ENCODE results near the gene INPP4A.
A peak's percentile ranks its signal among the peaks of the same experiment; 100 is the strongest.

INPP4A gene

GRCh38 chr2:98489971-98490962 is 45.6 kb downstream of the INPP4A start:
- no peak for DNase-seq (ENCODE audit: low read depth in 4 of 4, low spot score in 1 of 4)

GRCh38 chr2:98492441-98492840 is 47.8 kb downstream of the INPP4A start:
- no peak for DNase-seq (ENCODE audit: low read depth in 4 of 4, low spot score in 1 of 4)

- DNase-seq (ENCODE audit: low read depth in 4 of 4, low spot score in 1 of 4) = no peak
Observed at GRCh38 chr2:98494699-98495098, 50.0 kb downstream of the INPP4A start.

- DNase-seq (ENCODE audit: low read depth in 4 of 4, low spot score in 1 of 4) = no peak
Observed at GRCh38 chr2:98496750-98497493, 52.3 kb downstream of the INPP4A start.

GRCh38 chr2:98498703-98499440 is 54.2 kb downstream of the INPP4A start:
- DNase-seq (ENCODE audit: low read depth in 4 of 4, low spot score in 1 of 4) = no peak

- no peak for DNase-seq (ENCODE audit: low read depth in 4 of 4, low spot score in 1 of 4)
Observed at GRCh38 chr2:98500561-98500960, 55.9 kb downstream of the INPP4A start.

- no peak for DNase-seq (ENCODE audit: low read depth in 4 of 4, low spot score in 1 of 4)
Observed at GRCh38 chr2:98501223-98501622, 56.6 kb downstream of the INPP4A start.

GRCh38 chr2:98501876-98502275 is 57.2 kb downstream of the INPP4A start:
- DNase-seq (ENCODE audit: low read depth in 4 of 4, low spot score in 1 of 4) = no peak

GRCh38 chr2:98502556-98503335 is 58.1 kb downstream of the INPP4A start:
- DNase-seq (ENCODE audit: low read depth in 4 of 4, low spot score in 1 of 4) = no peak

- no peak for DNase-seq (ENCODE audit: low read depth in 4 of 4, low spot score in 1 of 4)
Observed at GRCh38 chr2:98503481-98504105, 58.9 kb downstream of the INPP4A start.

GRCh38 chr2:98504381-98505109 is 59.9 kb downstream of the INPP4A start:
- DNase-seq (ENCODE audit: low read depth in 4 of 4, low spot score in 1 of 4) = no peak

- no peak for DNase-seq (ENCODE audit: low read depth in 4 of 4, low spot score in 1 of 4)
Observed at GRCh38 chr2:98505311-98505808, 60.7 kb downstream of the INPP4A start.

GRCh38 chr2:98505971-98506664 is 61.5 kb downstream of the INPP4A start:
- no peak for DNase-seq (ENCODE audit: low read depth in 4 of 4, low spot score in 1 of 4)

- DNase-seq (ENCODE audit: low read depth in 4 of 4, low spot score in 1 of 4) = no peak
Observed at GRCh38 chr2:98506881-98507280, 62.2 kb downstream of the INPP4A start.

- no peak for DNase-seq (ENCODE audit: low read depth in 4 of 4, low spot score in 1 of 4)
Observed at GRCh38 chr2:98507461-98507860, 62.8 kb downstream of the INPP4A start.

GRCh38 chr2:98507891-98508708 is 63.4 kb downstream of the INPP4A start:
- DNase-seq (ENCODE audit: low read depth in 4 of 4, low spot score in 1 of 4) = no peak

- DNase-seq (ENCODE audit: low read depth in 4 of 4, low spot score in 1 of 4) = peak in 3 of 4 experiments; percentile 39 to 50 (median 45)
Observed at GRCh38 chr2:98508709-98509066, 64.0 kb downstream of the INPP4A start.
